ENCODE data around the gene WDR4. TPM values are rescaled to one million over a fixed set of nuclear protein-coding genes. Genes with fewer than 3 reads are reported as not detected.
"Not testable (repeated sequence)": the region's sequence is repeated elsewhere in the genome, so short reads cannot be mapped to it uniquely, and the experiment has no call there.

The WDR4 gene
- polyA plus RNA-seq, 2 donors = 10.4 to 13.1 TPM

DNA sequence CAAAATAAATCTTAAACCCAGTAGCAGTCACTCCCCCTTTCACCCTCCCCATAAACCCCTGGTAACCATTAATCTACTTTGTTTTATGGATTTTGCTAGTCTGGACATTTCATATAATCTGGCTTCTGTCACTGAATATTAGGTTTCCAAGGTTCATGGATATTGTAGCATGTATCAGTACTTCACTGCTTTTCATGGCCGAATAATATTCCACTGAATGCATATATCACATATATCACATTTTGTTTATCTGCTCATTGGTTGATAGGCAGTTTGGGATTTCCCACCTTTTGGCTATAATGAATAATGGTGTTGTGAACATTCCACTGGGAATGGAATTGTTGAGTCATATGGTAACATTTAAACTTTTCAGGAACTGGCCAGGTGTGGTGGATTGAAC, 4.6 kb upstream of the WDR4 start:
- no peak overlapping the region for H3K4me3 ChIP-seq (ENCODE audit: low read depth in 1 of 2, low read length in 2 of 2)
- WGBS, 2 donors = 61 to 99% methylated on average over 1 of the region's 1 CpG

GRCh38 chr21:42880352-42880751, 1.0 kb upstream of the WDR4 start:
- H3K27ac ChIP-seq (ENCODE audit: low read depth in 2 of 2, low read length in 1 of 2) = no peak overlapping the region
- H3K27me3 ChIP-seq (ENCODE audit: control insufficient read depth in 1 of 2, insufficient read depth in 2 of 2, low read length in 2 of 2) = no peaks in the 10 kb centered on the region
- H3K9me3 ChIP-seq (ENCODE audit: control insufficient read depth in 2 of 2, insufficient read depth in 1 of 2, low read depth in 1 of 2, low read length in 1 of 2) = no peaks in the 10 kb centered on the region
- H3K36me3 ChIP-seq (ENCODE audit: control insufficient read depth in 2 of 2, insufficient read depth in 2 of 2, low read length in 1 of 2) = peaks cover 0 to 1% of the 10 kb centered on the region in 2 donors
- 95% methylated on average over 6 of the region's 6 CpGs for WGBS, 2 donors
- peaks cover 0 to 6% of the 10 kb centered on the region in 2 donors for H3K4me1 ChIP-seq (ENCODE audit: control insufficient read depth in 2 of 2, insufficient read depth in 2 of 2, low read length in 1 of 2)
- peak overlapping the region in 1 of 2 donors; percentile 72 for H3K4me3 ChIP-seq (ENCODE audit: low read depth in 1 of 2, low read length in 2 of 2)

More for the DNA sequence above, 4.6 kb upstream of the WDR4 start:
- Histone ChIP-seq H3K36me3 (ENCODE audit: control insufficient read depth in 2 of 2, insufficient read depth in 2 of 2, low read length in 1 of 2) (no peaks in the 10 kb centered on the region), H3K27ac (ENCODE audit: low read depth in 2 of 2, low read length in 1 of 2) (no peak overlapping the region), H3K4me1 (ENCODE audit: control insufficient read depth in 2 of 2, insufficient read depth in 2 of 2, low read length in 1 of 2) (peaks cover 0 to 6% of the 10 kb centered on the region in 2 donors), H3K9me3 (ENCODE audit: control insufficient read depth in 2 of 2, insufficient read depth in 1 of 2, low read depth in 1 of 2, low read length in 1 of 2) (no peaks in the 10 kb centered on the region), H3K27me3 (ENCODE audit: control insufficient read depth in 1 of 2, insufficient read depth in 2 of 2, low read length in 2 of 2) (no peaks in the 10 kb centered on the region)

- WGBS, 2 donors = 0% methylated on average over 14 to 15 of the region's 15 CpGs
- no peaks in the 10 kb centered on the region for H3K9me3 ChIP-seq (ENCODE audit: control insufficient read depth in 2 of 2, insufficient read depth in 1 of 2, low read depth in 1 of 2, low read length in 1 of 2)
Measured at GRCh38 chr21:42878678-42878992, 704 bp downstream of the WDR4 start.

DNA sequence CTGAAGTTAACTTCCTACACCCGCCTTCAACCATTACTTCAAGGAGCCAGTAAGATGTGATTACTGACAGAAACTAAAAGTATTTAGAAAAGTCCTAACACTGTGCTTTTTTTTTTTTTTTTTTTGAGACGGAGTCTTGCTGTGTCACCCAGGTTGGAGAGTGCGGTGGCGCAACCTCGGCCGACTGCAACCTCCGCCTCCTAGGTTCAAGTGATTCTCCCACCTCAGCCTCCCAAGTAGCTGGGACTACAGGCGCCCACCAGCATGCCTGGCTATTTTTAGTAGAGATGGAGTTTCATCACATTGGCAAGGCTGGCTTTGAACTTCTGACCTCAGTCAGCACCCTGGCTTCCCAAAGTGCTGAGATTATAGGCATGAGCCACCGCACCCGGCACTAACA, 3.5 kb downstream of the WDR4 start:
- not testable (repeated sequence) for H3K27ac ChIP-seq (ENCODE audit: low read depth in 2 of 2, low read length in 1 of 2); H3K4me1 ChIP-seq (ENCODE audit: control insufficient read depth in 2 of 2, insufficient read depth in 2 of 2, low read length in 1 of 2); H3K27me3 ChIP-seq (ENCODE audit: control insufficient read depth in 1 of 2, insufficient read depth in 2 of 2, low read length in 2 of 2); H3K9me3 ChIP-seq (ENCODE audit: control insufficient read depth in 2 of 2, insufficient read depth in 1 of 2, low read depth in 1 of 2, low read length in 1 of 2); H3K4me3 ChIP-seq (ENCODE audit: low read depth in 1 of 2, low read length in 2 of 2)
- 94 to 95% methylated on average over 10 of the region's 10 CpGs for WGBS, 2 donors
- peaks cover 16 to 18% of the 10 kb centered on the region in 2 donors for H3K36me3 ChIP-seq (ENCODE audit: control insufficient read depth in 2 of 2, insufficient read depth in 2 of 2, low read length in 1 of 2)

More at GRCh38 chr21:42878678-42878992, 704 bp downstream of the WDR4 start:
- Histone ChIP-seq H3K36me3 (ENCODE audit: control insufficient read depth in 2 of 2, insufficient read depth in 2 of 2, low read length in 1 of 2) (peaks cover 2 to 5% of the 10 kb centered on the region in 2 donors), H3K4me1 (ENCODE audit: control insufficient read depth in 2 of 2, insufficient read depth in 2 of 2, low read length in 1 of 2) (peaks cover 0 to 6% of the 10 kb centered on the region in 2 donors), H3K27ac (ENCODE audit: low read depth in 2 of 2, low read length in 1 of 2) (peak overlapping the region; percentile 60 to 85), H3K4me3 (ENCODE audit: low read depth in 1 of 2, low read length in 2 of 2) (peak overlapping the region; percentile 72 to 81), H3K27me3 (ENCODE audit: control insufficient read depth in 1 of 2, insufficient read depth in 2 of 2, low read length in 2 of 2) (no peaks in the 10 kb centered on the region)

DNA sequence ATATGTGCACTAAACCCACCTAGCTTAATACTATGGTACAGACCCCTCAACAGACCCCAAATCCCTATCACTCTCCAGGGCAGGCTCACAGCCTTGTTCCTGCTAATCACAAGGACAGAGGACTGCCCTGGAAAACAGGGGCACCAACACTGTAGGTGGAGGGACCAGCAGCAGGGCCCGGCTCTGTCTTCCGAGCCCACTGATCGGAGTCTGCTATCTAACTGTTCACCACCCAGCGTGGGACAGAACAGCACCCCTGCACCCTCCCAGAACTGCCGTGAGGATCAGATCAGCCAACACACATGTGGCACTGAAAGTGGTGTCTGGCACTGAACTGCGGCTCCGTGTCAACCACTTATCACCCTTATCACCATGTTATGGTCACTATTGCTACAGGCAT, 6.2 kb downstream of the WDR4 start:
- Histone ChIP-seq H3K27me3 (ENCODE audit: control insufficient read depth in 1 of 2, insufficient read depth in 2 of 2, low read length in 2 of 2) (no peaks in the 10 kb centered on the region), H3K36me3 (ENCODE audit: control insufficient read depth in 2 of 2, insufficient read depth in 2 of 2, low read length in 1 of 2) (peaks cover 22 to 28% of the 10 kb centered on the region in 2 donors)
- 91 to 94% methylated on average over 7 of the region's 7 CpGs for WGBS, 2 donors

DNA sequence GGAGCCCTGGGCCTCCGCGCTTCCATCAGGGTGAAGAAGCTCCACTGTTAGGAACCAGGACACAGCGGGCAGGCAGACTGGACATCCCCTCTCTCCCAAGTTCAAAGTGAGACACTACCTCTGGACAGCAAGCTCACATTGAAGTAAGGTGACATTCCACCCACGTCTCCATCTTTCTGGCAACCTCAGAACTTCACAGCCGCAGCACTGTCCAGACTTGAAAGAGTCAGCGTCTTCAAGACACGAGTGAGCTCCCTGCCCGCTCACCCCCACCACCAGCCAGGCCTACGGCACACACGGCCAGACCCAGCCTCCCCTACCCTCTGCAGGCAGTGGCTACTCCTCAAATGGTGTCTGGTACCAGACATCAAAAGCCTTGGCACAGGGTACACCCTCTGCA, 11.1 kb downstream of the WDR4 start:
- Histone ChIP-seq H3K4me3 (ENCODE audit: low read depth in 1 of 2, low read length in 2 of 2) (no peak overlapping the region), H3K27me3 (ENCODE audit: control insufficient read depth in 1 of 2, insufficient read depth in 2 of 2, low read length in 2 of 2) (no peaks in the 10 kb centered on the region), H3K9me3 (ENCODE audit: control insufficient read depth in 2 of 2, insufficient read depth in 1 of 2, low read depth in 1 of 2, low read length in 1 of 2) (no peaks in the 10 kb centered on the region), H3K36me3 (ENCODE audit: control insufficient read depth in 2 of 2, insufficient read depth in 2 of 2, low read length in 1 of 2) (peaks cover 20 to 46% of the 10 kb centered on the region in 2 donors), H3K27ac (ENCODE audit: low read depth in 2 of 2, low read length in 1 of 2) (no peak overlapping the region), H3K4me1 (ENCODE audit: control insufficient read depth in 2 of 2, insufficient read depth in 2 of 2, low read length in 1 of 2) (no peaks in the 10 kb centered on the region)
- 93% methylated on average over 10 of the region's 10 CpGs for WGBS, 2 donors

More for the DNA sequence above, 6.2 kb downstream of the WDR4 start:
- Histone ChIP-seq H3K4me3 (ENCODE audit: low read depth in 1 of 2, low read length in 2 of 2) (no peak overlapping the region), H3K27ac (ENCODE audit: low read depth in 2 of 2, low read length in 1 of 2) (no peak overlapping the region), H3K9me3 (ENCODE audit: control insufficient read depth in 2 of 2, insufficient read depth in 1 of 2, low read depth in 1 of 2, low read length in 1 of 2) (no peaks in the 10 kb centered on the region), H3K4me1 (ENCODE audit: control insufficient read depth in 2 of 2, insufficient read depth in 2 of 2, low read length in 1 of 2) (no peaks in the 10 kb centered on the region)

DNA sequence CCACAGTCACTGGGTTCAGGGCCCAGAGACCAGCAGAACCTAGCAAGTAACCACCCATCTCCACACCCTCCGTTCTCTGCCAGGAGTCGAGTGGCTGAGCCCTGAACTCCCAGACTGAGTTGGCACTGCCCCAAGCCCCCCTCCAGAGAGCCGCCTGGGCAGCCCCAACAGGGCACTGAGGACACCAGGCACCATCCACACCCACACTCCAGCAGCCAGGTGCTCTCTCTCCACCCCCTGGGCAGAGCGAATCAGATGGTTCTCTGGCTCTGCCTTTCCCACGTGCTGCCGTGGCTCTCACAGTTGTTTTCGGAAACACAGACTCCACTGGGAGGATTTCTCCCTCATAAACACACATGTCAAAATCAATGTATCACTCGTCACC, 13.6 kb downstream of the WDR4 start:
- H3K4me3 ChIP-seq (ENCODE audit: low read depth in 1 of 2, low read length in 2 of 2) = no peak overlapping the region
- no peaks in the 10 kb centered on the region for H3K27me3 ChIP-seq (ENCODE audit: control insufficient read depth in 1 of 2, insufficient read depth in 2 of 2, low read length in 2 of 2)
- WGBS, 2 donors = 78 to 79% methylated on average over 8 of the region's 8 CpGs
- peaks cover 11 to 50% of the 10 kb centered on the region in 2 donors for H3K36me3 ChIP-seq (ENCODE audit: control insufficient read depth in 2 of 2, insufficient read depth in 2 of 2, low read length in 1 of 2)
- no peaks in the 10 kb centered on the region for H3K4me1 ChIP-seq (ENCODE audit: control insufficient read depth in 2 of 2, insufficient read depth in 2 of 2, low read length in 1 of 2)
- H3K9me3 ChIP-seq (ENCODE audit: control insufficient read depth in 2 of 2, insufficient read depth in 1 of 2, low read depth in 1 of 2, low read length in 1 of 2) = no peaks in the 10 kb centered on the region
- H3K27ac ChIP-seq (ENCODE audit: low read depth in 2 of 2, low read length in 1 of 2) = no peak overlapping the region

GRCh38 chr21:42864815-42865775, 14.2 kb downstream of the WDR4 start:
- WGBS, 2 donors = 86 to 87% methylated on average over 26 of the region's 26 CpGs
- H3K27ac ChIP-seq (ENCODE audit: low read depth in 2 of 2, low read length in 1 of 2) = no peak overlapping the region
- peaks cover 11 to 55% of the 10 kb centered on the region in 2 donors for H3K36me3 ChIP-seq (ENCODE audit: control insufficient read depth in 2 of 2, insufficient read depth in 2 of 2, low read length in 1 of 2)
- H3K9me3 ChIP-seq (ENCODE audit: control insufficient read depth in 2 of 2, insufficient read depth in 1 of 2, low read depth in 1 of 2, low read length in 1 of 2) = no peaks in the 10 kb centered on the region
- no peaks in the 10 kb centered on the region for H3K27me3 ChIP-seq (ENCODE audit: control insufficient read depth in 1 of 2, insufficient read depth in 2 of 2, low read length in 2 of 2)
- H3K4me1 ChIP-seq (ENCODE audit: control insufficient read depth in 2 of 2, insufficient read depth in 2 of 2, low read length in 1 of 2) = no peaks in the 10 kb centered on the region
- no peak overlapping the region for H3K4me3 ChIP-seq (ENCODE audit: low read depth in 1 of 2, low read length in 2 of 2)

DNA sequence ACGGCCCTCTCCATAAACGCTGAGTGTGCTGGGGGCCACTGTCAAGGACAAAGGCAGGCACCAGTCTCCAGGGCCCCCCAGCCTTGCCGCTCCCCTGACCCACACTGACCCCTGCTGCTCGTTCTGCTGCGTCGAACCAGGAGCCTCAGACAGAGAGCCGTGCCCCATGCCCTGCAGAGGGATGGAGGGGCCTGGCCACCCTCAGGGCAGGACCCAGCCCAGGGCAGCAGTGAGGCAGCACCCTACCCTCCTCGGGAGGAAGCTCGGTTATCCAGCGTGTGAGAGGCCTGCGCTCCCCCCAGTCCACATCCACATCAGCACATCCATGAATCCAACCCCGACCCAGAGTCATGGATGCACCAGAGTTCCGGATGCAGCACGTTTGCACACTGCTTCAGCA, 15.1 kb downstream of the WDR4 start:
- Histone ChIP-seq H3K4me1 (ENCODE audit: control insufficient read depth in 2 of 2, insufficient read depth in 2 of 2, low read length in 1 of 2) (no peaks in the 10 kb centered on the region), H3K27me3 (ENCODE audit: control insufficient read depth in 1 of 2, insufficient read depth in 2 of 2, low read length in 2 of 2) (no peaks in the 10 kb centered on the region), H3K27ac (ENCODE audit: low read depth in 2 of 2, low read length in 1 of 2) (no peak overlapping the region), H3K9me3 (ENCODE audit: control insufficient read depth in 2 of 2, insufficient read depth in 1 of 2, low read depth in 1 of 2, low read length in 1 of 2) (no peaks in the 10 kb centered on the region), H3K36me3 (ENCODE audit: control insufficient read depth in 2 of 2, insufficient read depth in 2 of 2, low read length in 1 of 2) (peaks cover 15 to 62% of the 10 kb centered on the region in 2 donors), H3K4me3 (ENCODE audit: low read depth in 1 of 2, low read length in 2 of 2) (no peak overlapping the region)
- WGBS, 2 donors = 91% methylated on average over 14 of the region's 14 CpGs

DNA sequence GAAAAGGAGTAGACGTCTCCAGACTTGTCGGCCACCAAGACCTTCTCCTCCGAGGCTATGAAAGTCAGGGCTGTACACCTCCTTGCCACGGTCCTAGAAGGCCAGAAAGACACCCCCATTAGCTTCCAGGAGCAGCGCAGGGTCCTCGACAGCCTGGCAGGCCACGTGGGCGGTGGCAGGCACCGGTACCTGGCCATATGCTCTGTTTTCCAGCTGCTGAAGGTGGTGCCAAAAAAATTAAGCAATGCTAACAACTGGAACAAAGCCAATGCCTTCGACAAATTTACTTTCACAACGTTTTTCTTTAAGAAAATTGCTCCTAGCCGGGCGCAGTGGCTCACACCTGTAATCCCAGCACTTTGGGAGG, 15.9 kb downstream of the WDR4 start:
- H3K4me1 ChIP-seq (ENCODE audit: control insufficient read depth in 2 of 2, insufficient read depth in 2 of 2, low read length in 1 of 2) = no peaks in the 10 kb centered on the region
- peaks cover 10 to 61% of the 10 kb centered on the region in 2 donors for H3K36me3 ChIP-seq (ENCODE audit: control insufficient read depth in 2 of 2, insufficient read depth in 2 of 2, low read length in 1 of 2)
- 69 to 73% methylated on average over 13 of the region's 13 CpGs for WGBS, 2 donors
- no peaks in the 10 kb centered on the region for H3K27me3 ChIP-seq (ENCODE audit: control insufficient read depth in 1 of 2, insufficient read depth in 2 of 2, low read length in 2 of 2)
- no peak overlapping the region for H3K27ac ChIP-seq (ENCODE audit: low read depth in 2 of 2, low read length in 1 of 2)
- no peak overlapping the region for H3K4me3 ChIP-seq (ENCODE audit: low read depth in 1 of 2, low read length in 2 of 2)
- H3K9me3 ChIP-seq (ENCODE audit: control insufficient read depth in 2 of 2, insufficient read depth in 1 of 2, low read depth in 1 of 2, low read length in 1 of 2) = no peaks in the 10 kb centered on the region

Measured in esophagus (tissue), 2 donors.